Adipose tissue (tissue), 3 donors: ENCODE results near the gene FUT1. TPM values are rescaled to one million over a fixed set of nuclear protein-coding genes. Genes with fewer than 3 reads are reported as not detected.
"Not testable (repeated sequence)": the region's sequence is repeated elsewhere in the genome, so short reads cannot be mapped to it uniquely, and the experiment has no call there.

Source experiments
- H3K27ac ChIP-seq: one replicate; pipeline ENCODE4 v1.5.1; 2013; ENCODE audit warnings: low read depth, low read length
- WGBS, 3 donors: extraction: QIAGEN DNeasy Blood & Tissue Kit; methylation state at CpG; one replicate each; pipeline ENCODE4 v1.1.7; 2013; 5-methylcytosine and 5-hydroxymethylcytosine counted together
- polyA plus RNA-seq, 3 donors: library from polyadenylated mRNA; stranded (reverse); fragments of 200-250 nt; gene quantifications; one replicate each; pipeline ENCODE4 v1.2.3, GENCODE V29; 2013
- donor health status: healthy with polysubstance abuse.
- donor health status: Bipolar disorder and iron deficiency.
- donor health status: healthy.

Gene FUT1
- polyA plus RNA-seq, 3 donors: 2.7 to 4.8 (median 3.5) TPM

DNA sequence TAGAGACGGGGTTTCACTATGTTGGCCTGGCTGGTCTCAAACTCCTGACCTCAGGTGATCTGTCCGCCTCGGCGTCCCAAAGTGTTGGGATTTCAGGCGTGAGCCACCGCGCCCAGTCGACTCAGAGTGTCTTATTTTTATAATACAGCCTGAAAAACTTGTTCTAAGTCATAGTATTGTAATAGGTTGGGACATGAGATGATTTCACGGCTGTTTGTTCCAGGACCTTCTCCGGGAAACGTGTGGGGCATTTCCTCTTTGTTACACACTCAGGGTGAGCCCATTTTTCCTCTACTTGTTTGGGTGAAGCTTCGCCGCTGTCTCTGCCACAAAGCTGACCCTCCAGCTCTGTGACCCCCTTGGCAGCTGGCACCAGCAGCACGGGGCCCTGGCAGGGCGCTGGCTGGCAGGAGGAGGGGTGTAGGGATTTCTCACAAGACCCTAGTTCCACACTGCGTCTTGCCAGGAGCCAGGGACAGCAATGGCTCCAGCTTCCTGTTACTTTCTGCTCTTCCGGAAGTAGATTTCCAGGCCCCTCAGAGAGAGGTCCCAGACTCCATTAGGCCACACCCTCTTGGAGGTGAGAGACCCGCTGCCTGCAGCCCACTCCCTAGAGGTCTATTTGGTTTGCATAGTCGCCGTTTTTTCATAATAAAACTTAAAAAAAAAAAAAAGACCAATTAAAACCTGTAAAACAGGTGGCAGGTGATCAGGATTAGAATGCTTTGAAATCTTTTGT is 18.5 kb upstream of the FUT1 start:
- H3K27ac ChIP-seq: no peak overlapping the region

DNA sequence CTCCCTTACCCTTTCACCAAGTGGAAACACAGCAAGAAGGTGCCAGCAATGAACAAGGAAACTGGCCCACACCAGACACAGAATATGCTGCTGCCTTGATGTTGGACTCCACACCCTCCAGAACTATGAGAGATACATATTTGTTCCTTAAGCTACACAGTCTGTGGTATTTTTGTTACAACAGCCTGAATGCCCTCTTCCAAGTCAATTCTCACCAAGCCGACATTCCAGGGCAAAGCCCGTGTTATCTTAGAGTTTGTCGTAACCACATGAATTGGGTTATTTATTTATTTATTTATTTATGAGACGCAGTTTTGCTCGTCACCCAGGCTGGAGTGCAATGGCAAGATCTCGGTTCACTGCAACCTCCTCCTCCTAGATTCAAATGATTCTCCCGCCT is 17.8 kb upstream of the FUT1 start:
- H3K27ac ChIP-seq: no peak overlapping the region
- 68 to 87% (median 83%) methylated on average over 7 of the region's 7 CpGs for WGBS, 3 donors

More for the DNA sequence above, 18.5 kb upstream of the FUT1 start:
- 76 to 83% (median 79%) methylated on average over 20 of the region's 20 CpGs for WGBS, 3 donors

DNA sequence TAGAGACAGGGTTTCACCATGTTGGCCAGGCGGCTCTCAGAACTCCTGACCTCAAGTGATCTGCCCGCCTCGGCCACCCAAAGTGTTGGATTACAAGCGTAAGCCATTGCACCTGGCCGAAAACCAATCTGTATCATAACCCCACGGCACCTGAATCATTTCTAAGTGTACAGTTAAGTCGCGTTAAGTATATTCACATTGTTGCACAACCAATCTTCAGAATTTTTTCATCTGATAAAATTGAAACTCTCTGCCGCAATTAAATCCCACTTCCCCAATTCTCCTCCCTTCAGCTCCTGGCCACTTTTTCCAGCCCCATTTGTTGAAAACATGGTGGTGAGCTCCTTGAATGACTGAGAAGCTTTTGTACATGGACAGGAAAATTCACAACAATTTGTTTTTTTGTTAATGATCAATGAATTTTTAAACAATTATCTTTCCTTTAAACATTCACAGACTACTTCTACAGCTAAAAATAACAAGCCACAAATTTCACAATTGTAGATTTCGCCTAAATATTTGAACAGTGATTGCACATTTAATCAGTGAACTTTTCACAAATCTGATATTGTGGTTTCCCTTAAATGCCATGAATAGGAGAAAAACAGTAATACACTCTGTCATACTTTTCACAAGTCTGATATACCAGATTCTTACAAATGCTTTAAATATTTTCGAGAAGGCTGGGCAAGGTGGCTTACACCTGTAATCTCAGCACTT is 16.7 kb upstream of the FUT1 start:
- no peak overlapping the region for H3K27ac ChIP-seq
- WGBS, 3 donors: 41 to 68% (median 60%) methylated on average over 11 of the region's 11 CpGs

DNA sequence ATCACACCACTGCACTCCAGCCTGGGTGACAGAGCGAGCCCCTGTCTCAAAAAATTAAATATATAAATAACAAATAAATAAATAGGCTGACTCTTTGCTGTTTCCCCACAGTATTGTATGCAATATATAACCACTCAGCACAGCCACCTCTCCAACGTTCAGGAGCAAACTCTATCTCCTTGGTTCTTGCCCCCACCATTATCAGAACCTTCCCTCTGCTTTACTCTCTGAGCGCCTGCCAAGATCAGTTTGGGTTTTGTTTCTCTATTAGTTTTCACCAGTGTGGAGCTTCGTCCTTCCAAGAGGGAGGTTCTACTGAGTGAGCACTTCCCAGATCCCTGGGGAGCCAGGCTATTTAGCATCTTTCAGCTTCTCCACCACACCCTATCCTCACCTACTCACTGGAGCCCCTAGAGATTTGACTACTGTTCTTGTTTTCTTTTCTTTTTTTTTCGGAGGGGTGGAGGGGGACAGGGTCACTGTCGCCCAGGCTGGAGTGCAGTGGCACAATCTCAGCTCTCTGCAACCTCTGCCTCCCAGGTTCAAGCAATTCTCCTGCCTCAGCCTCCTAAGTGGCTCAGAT is 15.8 kb upstream of the FUT1 start:
- 35 to 47% (median 44%) methylated on average over 6 of the region's 6 CpGs for WGBS, 3 donors
- H3K27ac ChIP-seq: not testable (repeated sequence)

DNA sequence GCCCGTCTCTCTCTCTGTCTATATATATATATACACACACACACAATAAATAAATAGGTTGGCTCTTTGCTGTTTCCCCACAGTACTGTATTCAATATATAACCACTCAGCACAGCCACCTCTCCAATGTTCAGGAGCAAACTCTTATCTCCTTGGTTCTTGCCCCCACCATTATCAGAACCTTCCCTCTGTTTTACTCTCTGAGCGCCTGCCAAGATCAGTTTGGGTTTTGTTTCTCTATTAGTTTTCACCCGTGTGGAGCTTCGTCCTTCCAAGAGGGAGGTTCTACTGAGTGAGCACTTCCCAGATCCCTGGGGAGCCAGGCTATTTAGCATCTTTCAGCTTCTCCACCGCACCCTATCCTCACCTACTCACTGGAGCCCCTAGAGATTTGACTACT is 13.4 kb upstream of the FUT1 start:
- 17 to 50% (median 34%) methylated on average over 4 to 5 of the region's 5 CpGs for WGBS, 3 donors
- not testable (repeated sequence) for H3K27ac ChIP-seq

DNA sequence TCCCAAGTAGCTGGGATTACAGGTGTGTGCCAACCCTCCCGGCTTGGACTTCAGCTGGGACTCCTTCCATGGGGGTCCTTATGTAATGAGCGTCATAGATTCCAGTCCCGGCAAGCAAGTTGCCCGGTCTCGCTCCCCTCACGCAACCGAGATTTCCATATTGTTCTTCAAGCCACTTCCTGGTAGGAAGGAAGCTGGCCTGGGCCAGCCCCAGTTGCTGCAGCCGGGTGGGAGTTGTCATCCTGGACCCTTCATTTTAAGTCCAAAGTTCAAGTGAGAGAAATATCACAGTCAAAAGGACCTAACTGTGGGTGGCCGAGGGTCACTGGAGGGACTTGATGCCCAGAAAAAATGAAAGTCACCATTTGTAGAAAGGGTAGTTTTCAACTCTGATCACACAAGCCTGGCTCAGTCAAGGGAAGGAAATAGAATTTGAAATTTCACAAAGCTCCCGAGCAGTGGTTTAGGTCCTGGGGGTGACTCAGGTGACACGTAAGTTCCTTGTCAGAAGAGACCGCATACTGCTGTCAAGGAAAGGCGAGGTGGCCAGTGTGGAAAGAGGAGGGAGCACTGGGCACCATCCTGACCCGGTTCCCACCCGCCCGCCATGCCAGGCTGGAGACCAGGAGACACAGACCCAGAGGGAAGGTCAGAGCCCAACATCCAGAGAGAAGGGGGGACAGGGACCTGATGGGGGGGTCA is 8.2 kb upstream of the FUT1 start:
- no peak overlapping the region for H3K27ac ChIP-seq
- 46 to 75% (median 49%) methylated on average over 15 to 16 of the region's 16 CpGs for WGBS, 3 donors

DNA sequence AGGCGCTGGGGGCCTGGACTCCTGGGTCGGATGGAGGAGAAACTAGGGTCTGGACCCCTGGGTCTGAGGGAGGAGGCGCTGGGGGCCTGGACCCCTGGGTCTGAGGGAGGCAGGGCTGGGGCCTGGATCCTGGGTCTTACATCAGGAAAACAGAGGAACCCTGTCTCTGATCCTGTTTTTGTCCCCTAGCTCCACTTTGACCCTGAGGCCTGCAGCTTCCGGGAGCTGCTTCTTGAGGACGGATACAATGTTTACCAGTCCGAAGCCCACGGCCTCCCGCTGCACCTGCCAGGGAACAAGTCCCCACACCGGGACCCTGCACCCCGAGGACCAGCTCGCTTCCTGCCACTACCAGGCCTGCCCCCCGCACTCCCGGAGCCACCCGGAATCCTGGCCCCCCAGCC is 5.3 kb upstream of the FUT1 start:
- 88 to 93% (median 93%) methylated on average over 14 of the region's 14 CpGs for WGBS, 3 donors
- no peak overlapping the region for H3K27ac ChIP-seq

DNA sequence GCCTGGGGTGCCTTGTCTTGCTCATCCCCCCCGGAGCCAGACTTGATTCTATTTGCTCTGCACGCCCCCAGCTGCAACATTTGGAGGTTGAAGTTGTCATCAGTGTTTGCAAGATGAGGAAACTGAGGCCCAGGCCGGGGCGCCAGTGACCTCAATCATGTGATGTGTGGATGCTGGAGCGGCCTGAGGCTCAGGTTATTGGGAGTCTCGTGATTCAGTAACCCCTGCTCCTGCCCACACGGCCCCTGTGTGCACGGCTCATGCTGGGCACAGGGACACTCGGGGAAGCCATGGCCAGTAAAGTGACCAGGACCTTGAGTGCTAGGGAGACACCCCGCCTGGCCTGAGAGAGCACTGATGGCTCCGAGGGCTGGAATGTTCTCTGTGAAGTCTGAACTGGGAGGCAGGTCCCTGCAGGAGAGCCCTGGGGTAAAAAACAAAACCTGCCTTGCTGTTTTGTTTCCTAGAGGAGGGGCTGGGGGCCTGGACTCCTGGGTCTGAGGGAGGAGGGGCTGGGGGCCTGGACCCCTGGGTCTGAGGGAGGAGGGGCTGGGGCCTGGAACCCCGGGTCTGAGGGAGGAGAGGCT is 4.7 kb upstream of the FUT1 start:
- H3K27ac ChIP-seq: no peak overlapping the region
- 89 to 91% (median 91%) methylated on average over 11 to 12 of the region's 12 CpGs for WGBS, 3 donors

DNA sequence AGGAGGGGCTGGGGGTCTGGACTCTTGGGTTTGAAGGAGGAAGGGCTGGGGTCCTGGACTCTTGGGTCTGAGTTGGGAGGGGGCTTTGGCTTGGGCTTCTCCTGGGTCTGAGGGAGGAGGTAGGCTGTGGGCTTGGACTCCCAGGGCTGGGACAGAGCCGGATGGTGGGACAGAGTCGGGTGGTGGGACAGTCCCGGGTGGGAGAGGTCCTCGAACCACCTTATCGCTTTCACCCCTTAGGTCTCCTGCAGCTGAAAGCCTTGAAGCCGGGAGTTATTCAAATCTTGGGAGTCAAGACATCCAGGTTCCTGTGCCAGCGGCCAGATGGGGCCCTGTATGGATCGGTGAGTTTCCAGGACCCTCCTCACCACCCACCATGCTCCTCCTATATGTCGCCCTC is 4.2 kb upstream of the FUT1 start:
- WGBS, 3 donors: 88 to 92% (median 88%) methylated on average over 9 of the region's 9 CpGs
- no peak overlapping the region for H3K27ac ChIP-seq

DNA sequence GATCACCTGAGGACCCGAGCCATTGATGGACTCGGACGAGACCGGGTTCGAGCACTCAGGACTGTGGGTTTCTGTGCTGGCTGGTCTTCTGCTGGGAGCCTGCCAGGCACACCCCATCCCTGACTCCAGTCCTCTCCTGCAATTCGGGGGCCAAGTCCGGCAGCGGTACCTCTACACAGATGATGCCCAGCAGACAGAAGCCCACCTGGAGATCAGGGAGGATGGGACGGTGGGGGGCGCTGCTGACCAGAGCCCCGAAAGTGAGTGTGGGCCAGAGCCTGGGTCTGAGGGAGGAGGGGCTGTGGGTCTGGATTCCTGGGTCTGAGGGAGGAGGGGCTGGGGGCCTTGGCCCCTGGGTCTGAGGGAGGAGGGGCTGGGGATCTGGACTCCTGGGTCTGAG is 3.8 kb upstream of the FUT1 start:
- H3K27ac ChIP-seq: no peak overlapping the region
- WGBS, 3 donors: 85 to 92% (median 91%) methylated on average over 11 of the region's 11 CpGs

DNA sequence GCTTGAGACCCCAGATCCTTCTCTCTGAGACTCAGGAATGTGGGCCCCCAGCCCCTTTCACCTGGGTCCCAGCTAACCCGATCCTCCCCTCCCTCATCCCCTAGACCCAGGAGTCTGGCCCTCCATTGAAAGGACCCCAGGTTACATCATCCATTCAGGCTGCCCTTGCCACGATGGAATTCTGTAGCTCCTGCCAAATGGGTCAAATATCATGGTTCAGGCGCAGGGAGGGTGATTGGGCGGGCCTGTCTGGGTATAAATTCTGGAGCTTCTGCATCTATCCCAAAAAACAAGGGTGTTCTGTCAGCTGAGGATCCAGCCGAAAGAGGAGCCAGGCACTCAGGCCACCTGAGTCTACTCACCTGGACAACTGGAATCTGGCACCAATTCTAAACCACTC is 3.3 kb upstream of the FUT1 start:
- WGBS, 3 donors: 63 to 77% (median 67%) methylated on average over 5 of the region's 5 CpGs
- H3K27ac ChIP-seq: no peak overlapping the region

DNA sequence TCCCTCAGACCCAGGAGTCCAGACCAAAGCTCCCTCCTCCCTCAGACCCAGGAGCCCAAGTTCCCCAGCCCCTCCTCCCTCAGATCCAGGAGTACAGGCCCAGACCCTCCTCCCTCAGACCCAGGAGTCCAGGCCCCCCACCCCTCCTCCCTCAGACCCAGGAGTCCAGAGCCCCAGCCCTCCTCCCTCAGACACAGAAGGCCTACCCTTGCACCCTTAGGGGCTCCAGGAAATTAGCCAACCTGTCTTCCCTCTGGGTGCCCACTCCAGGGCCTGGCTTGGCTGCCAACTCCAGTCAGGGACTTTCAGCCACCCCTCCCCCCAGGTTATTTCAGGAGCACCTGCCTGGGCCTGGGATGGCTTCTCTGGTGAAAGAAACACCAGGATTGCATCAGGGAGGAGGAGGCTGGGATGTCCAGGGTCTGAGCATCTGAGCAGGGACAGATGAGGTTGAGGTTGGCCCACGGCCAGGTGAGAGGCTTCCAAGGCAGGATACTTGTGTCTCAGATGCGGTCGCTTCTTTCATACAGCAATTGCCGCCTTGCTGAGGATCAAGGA is 2.7 kb upstream of the FUT1 start, which contains the start of gene FGF21:
Gene FGF21, plus strand, starts transcription at position 441 of the 558 bp plus-strand sequence. CDS start 713 bp downstream, outside the sequence.
- no peak within 1 kb of the TSS for H3K27ac ChIP-seq
- WGBS, 3 donors: 80 to 86% (median 84%) methylated on average over 4 of the region's 4 CpGs

DNA sequence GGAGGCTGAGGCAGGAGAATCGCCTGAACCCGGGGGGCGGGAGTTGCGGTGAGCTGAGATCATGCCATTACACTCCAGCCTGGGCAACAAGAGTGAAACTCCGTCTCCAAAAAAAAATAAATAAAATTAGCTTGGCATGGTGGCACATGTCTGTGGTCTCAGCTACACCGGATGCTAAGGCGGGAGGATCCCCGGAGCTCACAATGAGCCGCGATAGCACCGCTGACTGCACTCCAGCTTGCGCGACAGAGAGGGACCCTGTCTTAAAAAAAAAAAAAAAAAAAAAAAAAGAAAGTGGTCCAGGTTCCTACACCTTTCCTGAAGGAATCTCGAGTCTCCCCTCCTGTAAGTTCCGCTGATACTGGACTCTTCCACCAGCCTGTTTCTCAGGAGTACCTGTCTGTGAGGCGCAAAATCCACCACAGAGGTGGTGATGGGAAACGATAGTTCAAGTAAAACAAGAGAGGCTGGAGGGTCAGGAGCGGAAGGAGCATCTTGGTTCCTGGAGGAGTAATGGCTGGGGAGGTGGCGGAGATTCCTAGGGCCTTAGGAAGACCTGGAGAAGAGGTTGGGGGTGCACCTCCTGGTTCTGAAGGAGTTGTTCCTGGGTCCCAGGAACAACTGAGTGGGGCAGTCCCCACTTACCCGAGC is 471 bp downstream of the FUT1 start:
- WGBS, 3 donors: 14 to 22% (median 19%) methylated on average over 20 of the region's 20 CpGs
- H3K27ac ChIP-seq: no peak overlapping the region

DNA sequence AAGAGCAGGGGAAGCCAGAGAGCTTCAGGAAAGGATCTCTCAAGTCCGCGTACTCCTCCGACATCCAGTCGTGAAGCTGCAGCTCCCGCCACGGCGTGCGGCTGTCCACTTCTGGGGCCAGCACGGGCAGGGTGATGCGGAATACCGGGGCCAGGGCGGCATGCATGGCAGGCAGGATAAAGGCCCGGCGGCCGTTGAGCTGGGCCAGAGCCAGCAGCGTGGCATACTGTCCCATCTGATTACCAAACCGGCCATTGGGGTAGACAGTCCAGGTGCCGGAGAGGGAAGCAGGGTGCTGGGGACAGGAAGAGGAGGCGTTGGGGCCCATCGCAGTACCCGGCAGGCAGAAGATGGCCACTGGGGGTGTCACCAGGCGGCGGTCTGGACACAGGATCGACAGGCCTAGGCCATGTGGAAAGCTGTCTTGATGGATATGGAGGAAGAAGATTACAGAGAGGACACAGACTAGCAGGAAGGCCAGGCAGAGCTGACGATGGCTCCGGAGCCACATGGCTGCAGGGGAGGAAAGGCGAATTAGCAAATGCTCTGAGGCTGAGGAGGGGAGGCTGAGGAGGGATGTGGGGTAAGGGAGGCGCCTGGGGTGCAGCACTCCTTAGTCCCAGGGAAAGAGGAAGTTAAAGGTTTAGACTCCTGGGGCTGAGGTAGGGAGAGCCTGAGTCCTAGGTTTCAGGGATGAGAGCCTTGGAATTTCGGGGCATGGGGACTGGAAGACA is 1.5 kb downstream of the FUT1 start:
- H3K27ac ChIP-seq: no peak overlapping the region
- 53 to 79% (median 75%) methylated on average over 29 of the region's 29 CpGs for WGBS, 3 donors

DNA sequence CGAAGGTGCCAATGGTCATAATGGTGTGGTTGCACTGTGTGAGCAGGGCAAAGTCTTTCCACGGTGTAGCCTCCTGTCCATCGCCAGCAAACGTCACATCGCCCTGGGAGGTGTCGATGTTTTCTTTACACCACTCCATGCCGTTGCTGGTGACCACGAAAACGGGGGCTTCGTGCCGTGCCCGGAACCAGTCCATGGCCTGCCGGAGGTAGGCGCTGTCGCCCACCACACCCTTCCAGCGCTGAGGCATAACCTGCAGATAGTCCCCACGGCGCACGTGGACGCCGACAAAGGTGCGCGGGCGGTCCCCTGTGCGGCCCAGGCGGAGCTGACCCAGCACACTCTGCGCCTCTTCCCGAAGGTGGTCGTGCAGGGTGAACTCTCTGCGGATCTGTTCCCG is 2.1 kb downstream of the FUT1 start:
- WGBS, 3 donors: 73 to 94% (median 86%) methylated on average over 29 to 31 of the region's 31 CpGs
- no peak overlapping the region for H3K27ac ChIP-seq

DNA sequence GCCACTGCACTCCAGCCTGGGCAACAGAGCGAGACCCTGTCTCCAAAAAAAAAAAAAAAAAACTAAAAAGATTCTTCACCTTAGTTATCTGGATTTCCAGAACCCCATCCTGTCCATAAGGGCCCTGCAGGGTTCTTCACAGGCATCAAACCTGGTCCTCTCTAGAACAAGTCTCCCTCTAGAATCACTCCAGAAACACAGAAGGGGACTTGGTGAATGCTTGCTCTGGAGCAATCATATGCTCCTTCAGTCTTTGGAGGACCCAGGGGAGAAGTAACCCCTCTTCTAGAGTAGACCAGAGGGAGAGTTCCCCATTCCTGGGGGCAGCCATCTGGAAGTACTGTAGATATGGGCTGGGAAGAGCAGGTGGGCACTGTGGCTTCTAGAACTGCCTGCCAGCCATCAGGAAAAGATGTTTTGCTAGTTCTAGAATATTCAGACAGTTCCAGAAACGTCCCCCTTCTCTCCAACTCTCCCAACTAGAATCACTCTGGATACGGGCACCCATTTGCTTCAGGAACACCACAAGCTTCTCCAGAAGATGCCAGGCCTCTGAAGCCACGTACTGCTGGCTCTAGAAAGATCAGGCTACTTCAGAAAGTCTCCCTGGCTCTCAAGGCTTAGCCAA is 2.8 kb downstream of the FUT1 start:
- no peak overlapping the region for H3K27ac ChIP-seq
- 55 to 88% (median 65%) methylated on average over 4 of the region's 4 CpGs for WGBS, 3 donors
